A549 (cell line): ENCODE data around the gene GRIK1. TPM values are rescaled to one million over a fixed set of nuclear protein-coding genes. Genes with fewer than 3 reads are reported as not detected.

Source experiments
- ATAC-seq, 2 experiments: fragments of 200-7000 bp in 1 of 2; fragments of >200 bp in 1 of 2; cut with Nextera tagmentation in 1 of 2; cut with Tn5 transposase in 1 of 2; 3 replicates each; pipeline versions ENCODE4 v1.8.0 to v1.9.1; 2018 to 2020; ENCODE audit warnings: mild to moderate bottlenecking in 1 of 2, moderate library complexity in 1 of 2
- CTCF ChIA-PET: fragments of 300-600 bp; sonication (Branson Sonifier 250); formaldehyde crosslinking; extraction: SDS; loops from one replicate; lab custom pipeline; 2021; ENCODE audit warnings: antibody characterized with exemption, inconsistent platforms; lab: Yijun Ruan, JAX
- POLR2A ChIA-PET: fragments of 350-600 bp; formaldehyde crosslinking; extraction: SDS; loops from one replicate; lab custom pipeline; 2021; ENCODE audit warnings: antibody characterized with exemption, inconsistent platforms; lab: Yijun Ruan, JAX
- DNase-seq, 2 experiments: peaks; one replicate each; pipeline versions ENCODE4 v3.0.0 to v3.0.0-alpha.2; 2011 to 2016; ENCODE audit warnings: low read depth in 1 of 2, low spot score in 1 of 2
- FAIRE-seq: peaks from 2 replicates; lab custom pipeline; 2011; peaks lifted over from hg19 to GRCh38; lab: Jason Lieb, UNC
- H3K27ac ChIP-seq, 2 experiments: fragments of >200 bp; sonication (Bioruptor Twin); formaldehyde crosslinking; 3 replicates each; pipeline ENCODE4 v1.5.1; 2016 to 2017
- H3K4me1 ChIP-seq: fragments of >200 bp; sonication (Bioruptor Twin); formaldehyde crosslinking; 3 replicates; pipeline ENCODE4 v1.6.1; 2016
- H3K4me2 ChIP-seq: fragments of >200 bp; sonication (Bioruptor Twin); formaldehyde crosslinking; 3 replicates; pipeline ENCODE4 v1.6.1; 2016
- H3K4me3 ChIP-seq: fragments of >200 bp; sonication (Bioruptor Twin); formaldehyde crosslinking; 3 replicates; pipeline ENCODE4 v1.5.1; 2016
- H3K9me3 ChIP-seq: fragments of >200 bp; sonication (Bioruptor Twin); formaldehyde crosslinking; 3 replicates; pipeline ENCODE4 v1.6.1; 2016
- BHLHE40 ChIP-seq: IDR thresholded peaks from 2 replicates; pipeline ENCODE4 v1.6.1; 2012; ENCODE audit warnings: low read depth, low read length, inconsistent platforms
- CHD2 ChIP-seq: fragments of 150-350 bp; IDR thresholded peaks from 2 replicates; pipeline ENCODE4 v1.6.1; 2014; ENCODE audit warnings: low read length; ENCODE audit not compliant: partially characterized antibody
- E2F6 ChIP-seq: IDR thresholded peaks from 2 replicates; pipeline ENCODE4 v1.6.1; 2012; ENCODE audit warnings: low read depth, borderline replicate concordance
- EHMT2 ChIP-seq: fragments of 200-600 bp; sonication (generic); IDR thresholded peaks from 2 replicates; pipeline ENCODE4 v1.6.1; 2016; ENCODE audit warnings: antibody characterized with exemption, low read depth, mild to moderate bottlenecking, moderate library complexity
- ESRRA ChIP-seq: fragments of 150-350 bp; IDR thresholded peaks from 2 replicates; pipeline ENCODE4 v1.6.1; 2014; ENCODE audit warnings: mild to moderate bottlenecking, low read length, borderline replicate concordance
- FOSB ChIP-seq: fragments of 250-450 bp; sonication (Bioruptor Pico); IDR thresholded peaks from 2 replicates; pipeline ENCODE4 v1.5.0; 2020; ENCODE audit warnings: mild to moderate bottlenecking, moderate library complexity
- FOXS1 ChIP-seq: fragments of 250-450 bp; sonication (Bioruptor Pico); IDR thresholded peaks from 2 replicates; pipeline ENCODE4 v1.5.0; 2020; ENCODE audit warnings: mild to moderate bottlenecking, moderate library complexity
- GATA3 ChIP-seq: IDR thresholded peaks from 2 replicates; pipeline ENCODE4 v1.6.1; 2012; ENCODE audit warnings: borderline replicate concordance
- HES2 ChIP-seq: fragments of >200 bp; sonication (Bioruptor Twin); formaldehyde crosslinking; IDR thresholded peaks from 2 replicates; pipeline ENCODE4 v1.6.1; 2016
- HOXB5 ChIP-seq: fragments of 250-450 bp; sonication (Bioruptor Pico); IDR thresholded peaks from 2 replicates; pipeline ENCODE4 v1.5.0; 2020; ENCODE audit warnings: mild to moderate bottlenecking, moderate library complexity
- JUN ChIP-seq, 2 experiments: fragments of >200 bp; sonication (Bioruptor Twin); formaldehyde crosslinking; IDR thresholded peaks; 2 replicates in 1 of 2; 3 replicates in 1 of 2; pipeline ENCODE4 v1.6.1; 2016 to 2017
- KDM1A ChIP-seq: fragments of 200-600 bp; sonication (generic); IDR thresholded peaks from 2 replicates; pipeline ENCODE4 v1.6.1; 2016; ENCODE audit warnings: low read depth, mild to moderate bottlenecking
- MAFK ChIP-seq: fragments of 450-650 bp; IDR thresholded peaks from 2 replicates; pipeline ENCODE4 v1.6.1; 2014; ENCODE audit not compliant: partially characterized antibody
- NPAS2 ChIP-seq: fragments of 250-450 bp; sonication (Bioruptor Pico); IDR thresholded peaks from 2 replicates; pipeline ENCODE4 v1.8.0; 2022; ENCODE audit warnings: mild to moderate bottlenecking, moderate library complexity, borderline replicate concordance
- NR3C1 ChIP-seq: fragments of >200 bp; sonication (Bioruptor Twin); formaldehyde crosslinking; IDR thresholded peaks from 3 replicates; pipeline ENCODE4 v1.6.1; 2017
- RAD21 ChIP-seq, 2 experiments: fragments of >200 bp in 1 of 2; sonication (Bioruptor Twin) in 1 of 2; formaldehyde crosslinking in 1 of 2; IDR thresholded peaks in 1 of 2; conservative IDR thresholded peaks in 1 of 2; 2 replicates in 1 of 2; 3 replicates in 1 of 2; pipeline ENCODE4 v1.6.1; 2012 to 2018; ENCODE audit warnings: inconsistent platforms in 1 of 2
- RNF2 ChIP-seq: fragments of 200-600 bp; sonication (generic); IDR thresholded peaks from 2 replicates; pipeline ENCODE4 v1.6.1; 2016; ENCODE audit warnings: low read depth, mild to moderate bottlenecking, antibody characterized with exemption, moderate library complexity, borderline replicate concordance
- TFCP2L1 ChIP-seq: fragments of 250-450 bp; sonication (Bioruptor Pico); IDR thresholded peaks from 2 replicates; pipeline ENCODE4 v1.5.0; 2021; ENCODE audit warnings: mild to moderate bottlenecking
- TP53 ChIP-seq: fragments of 250-450 bp; sonication (Bioruptor Pico); IDR thresholded peaks from 2 replicates; pipeline ENCODE4 v1.5.0; 2021; ENCODE audit warnings: mild to moderate bottlenecking, moderate library complexity
- USF2 ChIP-seq: fragments of 450-650 bp; IDR thresholded peaks from 2 replicates; pipeline ENCODE4 v1.6.1; 2014; ENCODE audit warnings: antibody characterized with exemption
- ZC3H11A ChIP-seq: fragments of 450-650 bp; IDR thresholded peaks from 2 replicates; pipeline ENCODE4 v1.6.1; 2014; ENCODE audit warnings: antibody characterized with exemption, mild to moderate bottlenecking
- ZNF302 ChIP-seq: fragments of 250-450 bp; sonication (Bioruptor Pico); IDR thresholded peaks from 2 replicates; pipeline ENCODE4 v1.9.0; 2021; ENCODE audit warnings: inconsistent platforms, mild to moderate bottlenecking, moderate library complexity
- ZSCAN20 ChIP-seq: fragments of 250-450 bp; sonication (Bioruptor Pico); IDR thresholded peaks from 2 replicates; pipeline ENCODE4 v1.8.0; 2022; ENCODE audit warnings: mild to moderate bottlenecking, moderate library complexity
- WGBS: methylation state at CpG from one replicate; pipeline ENCODE4 v1.1.6; 2017; ENCODE audit errors: missing lambda C conversion rate; 5-methylcytosine and 5-hydroxymethylcytosine counted together
- polyA plus RNA-seq, 4 experiments: library from polyadenylated mRNA; depleted of rRNA in 3 of 4; stranded (reverse); fragments of >200 nt; fragmentation: RNase III in 1 of 4; extraction: RNeasy Plus Mini Kit Qiagen cat#74134 plus additional on column Dnase treatment in 1 of 4; gene quantifications; 2 replicates in 3 of 4; 3 replicates in 1 of 4; pipeline ENCODE4 v1.2.3, GENCODE V29; 2011 to 2017
- TF ChIP-seq, protein P1 (sequence below): fragments of 200-600 bp; sonication (generic); IDR thresholded peaks from 2 replicates; pipeline ENCODE4 v1.6.1; 2016; ENCODE audit warnings: antibody characterized with exemption, mild to moderate bottlenecking, moderate library complexity

Gene GRIK1
- polyA plus RNA-seq, 2 of the 4 experiments (the other 2 are of a cell fraction): not detected

- TF ChIP-seq, protein P1, sequence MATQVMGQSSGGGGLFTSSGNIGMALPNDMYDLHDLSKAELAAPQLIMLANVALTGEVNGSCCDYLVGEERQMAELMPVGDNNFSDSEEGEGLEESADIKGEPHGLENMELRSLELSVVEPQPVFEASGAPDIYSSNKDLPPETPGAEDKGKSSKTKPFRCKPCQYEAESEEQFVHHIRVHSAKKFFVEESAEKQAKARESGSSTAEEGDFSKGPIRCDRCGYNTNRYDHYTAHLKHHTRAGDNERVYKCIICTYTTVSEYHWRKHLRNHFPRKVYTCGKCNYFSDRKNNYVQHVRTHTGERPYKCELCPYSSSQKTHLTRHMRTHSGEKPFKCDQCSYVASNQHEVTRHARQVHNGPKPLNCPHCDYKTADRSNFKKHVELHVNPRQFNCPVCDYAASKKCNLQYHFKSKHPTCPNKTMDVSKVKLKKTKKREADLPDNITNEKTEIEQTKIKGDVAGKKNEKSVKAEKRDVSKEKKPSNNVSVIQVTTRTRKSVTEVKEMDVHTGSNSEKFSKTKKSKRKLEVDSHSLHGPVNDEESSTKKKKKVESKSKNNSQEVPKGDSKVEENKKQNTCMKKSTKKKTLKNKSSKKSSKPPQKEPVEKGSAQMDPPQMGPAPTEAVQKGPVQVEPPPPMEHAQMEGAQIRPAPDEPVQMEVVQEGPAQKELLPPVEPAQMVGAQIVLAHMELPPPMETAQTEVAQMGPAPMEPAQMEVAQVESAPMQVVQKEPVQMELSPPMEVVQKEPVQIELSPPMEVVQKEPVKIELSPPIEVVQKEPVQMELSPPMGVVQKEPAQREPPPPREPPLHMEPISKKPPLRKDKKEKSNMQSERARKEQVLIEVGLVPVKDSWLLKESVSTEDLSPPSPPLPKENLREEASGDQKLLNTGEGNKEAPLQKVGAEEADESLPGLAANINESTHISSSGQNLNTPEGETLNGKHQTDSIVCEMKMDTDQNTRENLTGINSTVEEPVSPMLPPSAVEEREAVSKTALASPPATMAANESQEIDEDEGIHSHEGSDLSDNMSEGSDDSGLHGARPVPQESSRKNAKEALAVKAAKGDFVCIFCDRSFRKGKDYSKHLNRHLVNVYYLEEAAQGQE: no peak
- TF ChIP-seq USF2: no peak
- TF ChIP-seq RNF2: no peak
- TF ChIP-seq CHD2: no peak
- TF ChIP-seq RAD21 (conservative IDR thresholded peaks at IDR 0.05 in 1 of 2, IDR thresholded peaks at IDR 0.05 in 1 of 2): no peak
These were observed 64.6 kb downstream of the GRIK1 start (continued) for GRCh38 chr21:29875036-29875716.

DNA sequence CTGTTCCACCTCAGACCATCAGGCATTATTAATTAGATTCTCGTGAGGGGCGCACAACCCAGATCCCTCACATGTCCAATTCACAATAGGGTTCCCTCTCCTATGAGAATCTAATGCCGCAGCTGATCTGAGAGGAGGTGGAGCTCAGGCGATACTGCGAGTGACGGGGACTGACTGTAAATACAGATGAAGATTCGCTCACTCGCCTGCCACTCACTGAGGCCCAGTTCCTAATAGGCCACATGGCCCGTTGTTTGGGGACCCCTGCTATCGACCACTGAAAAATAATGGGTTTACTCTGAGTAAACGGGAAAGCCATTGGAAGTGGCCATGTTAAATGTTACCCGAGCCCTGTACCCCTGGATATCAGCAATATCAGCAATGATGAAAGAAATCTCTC lies 65.9 kb downstream of the GRIK1 start:
- no peaks in the 10 kb centered on the region for H3K4me1 ChIP-seq
- no peak for FAIRE-seq
- no peak overlapping the region for H3K4me2 ChIP-seq
- ATAC-seq: no peak
- H3K9me3 ChIP-seq: no peaks in the 10 kb centered on the region
- CTCF ChIA-PET: interaction anchor here (1.3 kb wide), 1 partner anchor 9 kb away, joined by 6 read pairs; no protein-coding TSS in a partner anchor
- DNase-seq: no peak
- no peak overlapping the region for H3K27ac ChIP-seq
- H3K4me3 ChIP-seq: no peak overlapping the region
- 34% methylated on average over 12 of the region's 12 CpGs for WGBS
- TF ChIP-seq NR3C1: no peak
- no peak for TF ChIP-seq TFCP2L1 (CRISPR knock-in tag)
- TF ChIP-seq FOSB (CRISPR knock-in tag): no peak
- TF ChIP-seq HOXB5: no peak
- POLR2A ChIA-PET: no interaction called here

DNA sequence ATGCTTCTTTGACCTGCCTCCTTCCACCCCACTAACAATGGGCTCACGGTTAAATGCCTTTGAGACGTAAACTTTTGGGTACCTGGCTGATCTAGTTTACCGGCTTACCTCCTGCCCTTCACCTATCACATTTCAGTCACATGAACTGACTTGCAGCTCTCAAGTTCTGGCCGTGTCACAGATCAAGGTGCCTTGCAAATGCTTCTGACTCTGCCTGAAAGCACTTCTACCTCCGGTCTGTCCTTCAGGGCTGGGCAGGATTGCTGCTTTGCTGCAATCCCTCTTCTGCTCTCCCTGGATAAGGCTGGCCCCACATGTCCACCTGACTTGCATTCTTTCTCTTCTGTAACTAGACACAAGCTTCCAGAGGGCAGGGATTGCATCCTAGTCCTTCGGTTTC lies 69.0 kb downstream of the GRIK1 start:
- ChIA-PET POLR2A (no interaction called here), CTCF (interaction anchor here (0.6 to 0.7 kb wide), 2 partner anchors 151 to 1125 kb away, joined by 3 read pairs; no protein-coding TSS in a partner anchor)
- ATAC-seq (no peak), FAIRE-seq (no peak), DNase-seq (no peak)
- Histone ChIP-seq H3K9me3 (no peaks in the 10 kb centered on the region), H3K4me1 (no peaks in the 10 kb centered on the region), H3K4me3 (no peak overlapping the region), H3K4me2 (no peak overlapping the region), H3K27ac (no peak overlapping the region)
- 32% methylated on average over 5 of the region's 6 CpGs for WGBS
- TF ChIP-seq FOXS1 (CRISPR knock-in tag) (no peak), GATA3 (no peak), ZNF302 (CRISPR knock-in tag) (no peak), ZC3H11A (no peak), ZSCAN20 (CRISPR knock-in tag) (no peak), NR3C1 (no peak), HES2 (no peak), RAD21 (conservative IDR thresholded peaks at IDR 0.05 in 1 of 2, IDR thresholded peaks at IDR 0.05 in 1 of 2) (no peak), FOSB (CRISPR knock-in tag) (no peak), JUN (IDR thresholded peaks at IDR 0.05) (no peak), ESRRA (no peak), HOXB5 (no peak), MAFK (no peak), NPAS2 (CRISPR knock-in tag) (no peak), TP53 (CRISPR knock-in tag) (no peak), E2F6 (no peak), BHLHE40 (no peak), KDM1A (no peak), EHMT2 (no peak)
